Thymus (tissue), 11 donors: ENCODE data around the gene TICAM2. TPM values are rescaled to one million over a fixed set of nuclear protein-coding genes. Genes with fewer than 3 reads are reported as not detected.

Source experiments
- DNase-seq, 9 donors: peaks; one replicate each; pipeline ENCODE4 v3.0.0-alpha.2; 2013; ENCODE audit warnings: low spot score in 9 of 9, low read depth in 6 of 9, missing footprints in 1 of 9
- H3K27ac ChIP-seq, 2 donors: one replicate each; pipeline ENCODE4 v1.5.1; 2013; ENCODE audit warnings: control low read depth in 1 of 2, low read depth in 1 of 2, low read length in 1 of 2, mild to moderate bottlenecking in 1 of 2, moderate library complexity in 1 of 2
- H3K27me3 ChIP-seq, 2 donors: one replicate each; pipeline ENCODE4 v1.5.1; 2013; ENCODE audit warnings: low read length in 1 of 2; ENCODE audit not compliant: control insufficient read depth in 2 of 2, insufficient read depth in 1 of 2
- H3K36me3 ChIP-seq, 2 donors: one replicate each; pipeline ENCODE4 v1.5.1; 2013; ENCODE audit warnings: low read length in 1 of 2, mild to moderate bottlenecking in 1 of 2, moderate library complexity in 1 of 2; ENCODE audit not compliant: control insufficient read depth in 2 of 2, insufficient read depth in 2 of 2
- H3K4me1 ChIP-seq, 2 donors: one replicate each; pipeline ENCODE4 v1.5.1; 2013; ENCODE audit warnings: low read length in 2 of 2; ENCODE audit not compliant: control insufficient read depth in 2 of 2, insufficient read depth in 2 of 2
- H3K4me3 ChIP-seq, 2 donors: one replicate each; pipeline ENCODE4 v1.5.1; 2013; ENCODE audit warnings: low read length in 2 of 2, control low read depth in 1 of 2, mild to moderate bottlenecking in 1 of 2
- H3K9me3 ChIP-seq, 2 donors: one replicate each; pipeline ENCODE4 v1.5.1; 2013; ENCODE audit warnings: low read length in 1 of 2, mild to moderate bottlenecking in 1 of 2; ENCODE audit not compliant: control insufficient read depth in 2 of 2, insufficient read depth in 1 of 2
- WGBS: extraction: QIAGEN DNeasy Blood & Tissue Kit; methylation state at CpG from one replicate; pipeline ENCODE4 v1.1.7; 2013; 5-methylcytosine and 5-hydroxymethylcytosine counted together
- polyA plus RNA-seq: library from polyadenylated mRNA; stranded (reverse); fragments of 200-250 nt; gene quantifications from one replicate; pipeline ENCODE4 v1.2.3, GENCODE V29; 2013
- total RNA-seq: library from RNA; stranded (reverse); fragments of 120-200 nt; gene quantifications from one replicate; pipeline ENCODE4 v1.2.4, GENCODE V29; 2013
- donor health status: healthy.

Gene TICAM2
- total and polyA plus RNA-seq, 2 donors, result 1.8 to 3.3 TPM

DNA sequence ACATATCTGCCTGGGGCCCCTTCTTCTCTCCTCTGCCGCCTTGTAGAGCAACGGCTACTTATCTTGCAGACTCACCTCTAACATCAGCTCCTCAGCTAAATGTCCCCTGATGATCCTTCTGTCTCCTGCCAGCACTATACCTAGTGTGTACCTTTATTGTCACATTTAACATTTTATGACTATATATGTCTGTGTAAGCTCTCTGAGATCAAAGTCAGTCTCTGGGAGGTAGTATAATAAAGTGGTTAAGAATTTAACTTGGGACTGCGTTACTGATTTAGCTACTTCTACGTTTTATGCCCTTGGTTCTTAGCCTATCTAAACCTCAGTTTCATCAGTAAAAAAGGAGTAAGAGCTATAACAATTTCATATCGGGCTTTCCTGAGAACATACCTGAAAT, 21.4 kb upstream of the TICAM2 start:
- Histone ChIP-seq H3K4me1 (peaks cover 7 to 14% of the 10 kb centered on the region in 2 donors), H3K27me3 (no peaks in the 10 kb centered on the region), H3K36me3 (peaks cover 4 to 23% of the 10 kb centered on the region in 2 donors), H3K9me3 (no peaks in the 10 kb centered on the region), H3K27ac (no peak overlapping the region), H3K4me3 (no peak overlapping the region)
- WGBS, result 95% methylated on average over 5 of the region's 5 CpGs
- DNase-seq, result no peak

GRCh38 chr5:115621365-115621900, 19.2 kb upstream of the TICAM2 start:
- 96% methylated on average over 4 of the region's 4 CpGs for WGBS
- no peaks in the 10 kb centered on the region for H3K27me3 ChIP-seq
- H3K4me3 ChIP-seq, result no peak overlapping the region
- no peaks in the 10 kb centered on the region for H3K9me3 ChIP-seq
- DNase-seq, result no peak
- H3K4me1 ChIP-seq, result peaks cover 7 to 14% of the 10 kb centered on the region in 2 donors
- no peak overlapping the region for H3K27ac ChIP-seq
- H3K36me3 ChIP-seq, result peaks cover 9 to 35% of the 10 kb centered on the region in 2 donors

DNA sequence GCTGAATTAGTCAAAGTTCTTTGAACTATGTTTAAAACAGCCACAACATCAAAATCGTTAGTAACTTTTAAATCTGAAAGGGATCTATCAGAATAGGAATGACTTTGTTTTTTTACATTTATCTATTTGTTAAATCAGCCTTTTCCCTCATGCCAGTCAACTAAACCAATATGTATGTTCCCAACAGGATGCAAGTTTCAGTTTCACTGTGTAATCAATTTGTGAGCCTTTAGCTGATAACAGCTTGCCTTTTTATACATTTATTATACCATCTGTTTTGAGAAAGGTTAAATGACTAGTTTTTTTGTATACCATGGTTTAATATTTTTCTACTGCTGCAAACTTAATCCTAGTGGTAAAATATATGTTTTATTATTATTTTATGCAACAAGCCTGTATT, 14.6 kb upstream of the TICAM2 start:
- H3K4me1 ChIP-seq, result no peaks in the 10 kb centered on the region
- H3K9me3 ChIP-seq, result no peaks in the 10 kb centered on the region
- H3K36me3 ChIP-seq, result peaks cover 10 to 50% of the 10 kb centered on the region in 2 donors
- no peaks in the 10 kb centered on the region for H3K27me3 ChIP-seq
- DNase-seq, result no peak
- 55% methylated on average over 1 of the region's 1 CpG for WGBS
- H3K27ac ChIP-seq, result no peak overlapping the region
- no peak overlapping the region for H3K4me3 ChIP-seq

GRCh38 chr5:115616472-115616871, 14.2 kb upstream of the TICAM2 start:
- Histone ChIP-seq H3K27me3 (no peaks in the 10 kb centered on the region), H3K4me3 (no peak overlapping the region), H3K36me3 (peaks cover 10 to 50% of the 10 kb centered on the region in 2 donors), H3K27ac (no peak overlapping the region), H3K9me3 (no peaks in the 10 kb centered on the region), H3K4me1 (no peaks in the 10 kb centered on the region)
- DNase-seq, result no peak

DNA sequence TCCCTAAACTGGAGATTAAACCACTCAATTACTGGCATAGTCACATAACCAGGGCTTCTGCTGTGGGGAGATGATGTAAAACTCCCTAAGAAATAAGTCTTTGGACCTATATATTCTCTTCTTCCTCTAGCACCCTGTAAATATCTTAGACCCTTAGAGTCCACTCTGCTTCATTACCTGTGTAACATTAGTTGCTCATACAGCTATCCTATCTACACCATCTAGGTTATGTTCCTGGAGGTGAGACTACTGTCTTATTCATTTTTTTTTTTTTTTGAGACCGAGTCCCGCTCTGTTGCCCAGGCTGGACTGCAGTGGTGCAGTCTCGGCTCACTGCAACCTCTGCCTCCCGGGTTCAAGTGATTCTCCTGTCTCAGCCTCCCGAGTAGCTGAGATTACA, 9.6 kb upstream of the TICAM2 start:
- Histone ChIP-seq H3K27ac (no peak overlapping the region), H3K9me3 (no peaks in the 10 kb centered on the region), H3K4me3 (no peak overlapping the region), H3K27me3 (no peaks in the 10 kb centered on the region), H3K36me3 (peaks cover 7 to 29% of the 10 kb centered on the region in 2 donors), H3K4me1 (no peaks in the 10 kb centered on the region)
- 96% methylated on average over 5 of the region's 5 CpGs for WGBS
- no peak for DNase-seq

GRCh38 chr5:115607935-115608334, 5.7 kb upstream of the TICAM2 start:
- Histone ChIP-seq H3K9me3 (no peaks in the 10 kb centered on the region), H3K36me3 (peaks cover 4 to 21% of the 10 kb centered on the region in 2 donors), H3K4me1 (peaks cover 0 to under 1% of the 10 kb centered on the region in 2 donors), H3K4me3 (no peak overlapping the region), H3K27ac (no peak overlapping the region), H3K27me3 (no peaks in the 10 kb centered on the region)
- WGBS, result 96% methylated on average over 2 of the region's 2 CpGs
- DNase-seq, result no peak

- whole genome bisulfite sequencing, result 98% methylated on average over 3 of the region's 3 CpGs
- Histone ChIP-seq H3K4me1 (peaks cover 0 to 11% of the 10 kb centered on the region in 2 donors), H3K27me3 (no peaks in the 10 kb centered on the region), H3K4me3 (no peak overlapping the region), H3K27ac (no peak overlapping the region), H3K36me3 (peaks cover 4 to 16% of the 10 kb centered on the region in 2 donors), H3K9me3 (no peaks in the 10 kb centered on the region)
- no peak for DNase-seq
Observed at GRCh38 chr5:115605436-115605835, 3.2 kb upstream of the TICAM2 start.

GRCh38 chr5:115602591-115603125, 379 bp upstream of the TICAM2 start:
- H3K4me3 ChIP-seq, result peak overlapping the region; percentile 29 to 70
- 58% methylated on average over 11 of the region's 11 CpGs for WGBS
- peaks cover 4 to 14% of the 10 kb centered on the region in 2 donors for H3K36me3 ChIP-seq
- no peaks in the 10 kb centered on the region for H3K27me3 ChIP-seq
- H3K9me3 ChIP-seq, result no peaks in the 10 kb centered on the region
- H3K4me1 ChIP-seq, result peaks cover 0 to 11% of the 10 kb centered on the region in 2 donors
- H3K27ac ChIP-seq, result peak overlapping the region; percentile 48 to 65
- DNase-seq, result no peak

GRCh38 chr5:115600766-115601165, 1.5 kb downstream of the TICAM2 start:
- peaks cover 0 to 11% of the 10 kb centered on the region in 2 donors for H3K4me1 ChIP-seq
- H3K27ac ChIP-seq, result no peak overlapping the region
- no peaks in the 10 kb centered on the region for H3K9me3 ChIP-seq
- H3K36me3 ChIP-seq, result peaks cover 4 to 14% of the 10 kb centered on the region in 2 donors
- DNase-seq, result no peak
- no peak overlapping the region for H3K4me3 ChIP-seq
- H3K27me3 ChIP-seq, result no peaks in the 10 kb centered on the region
- 98% methylated on average over 3 of the region's 3 CpGs for WGBS
